HEK293T (cell line): Measurements from ENCODE around the gene HIPK3.
"Not testable (repeated sequence)": the region's sequence is repeated elsewhere in the genome, so short reads cannot be mapped to it uniquely, and the experiment has no call there.

Source experiments
- CTCF ChIA-PET: fragments of 350-600 bp; formaldehyde crosslinking; extraction: SDS; loops from one replicate; lab custom pipeline; 2021; ENCODE audit warnings: antibody characterized with exemption, inconsistent platforms; lab: Yijun Ruan, JAX
- POLR2A ChIA-PET: fragments of 350-600 bp; formaldehyde crosslinking; extraction: SDS; loops from one replicate; lab custom pipeline; 2020; ENCODE audit warnings: antibody characterized with exemption, inconsistent platforms; lab: Yijun Ruan, JAX
- DNase-seq: peaks from one replicate; pipeline ENCODE4 v3.0.0; 2012; ENCODE audit warnings: mixed read lengths; ENCODE audit errors: extremely low spot score
- ARNT ChIP-seq: fragments of 450-650 bp; IDR thresholded peaks from 2 replicates; pipeline ENCODE4 v1.6.1; 2017; ENCODE audit warnings: mild to moderate bottlenecking
- BHLHE40 ChIP-seq: fragments of 450-650 bp; IDR thresholded peaks from 2 replicates; pipeline ENCODE4 v1.6.1; 2016; ENCODE audit warnings: mild to moderate bottlenecking, moderate library complexity, borderline replicate concordance
- CTBP1 ChIP-seq: fragments of 450-650 bp; IDR thresholded peaks from 2 replicates; pipeline ENCODE4 v1.6.1; 2016; ENCODE audit warnings: borderline replicate concordance
- ELF4 ChIP-seq: fragments of 450-650 bp; IDR thresholded peaks from 2 replicates; pipeline ENCODE4 v1.6.1; 2017; ENCODE audit warnings: antibody characterized with exemption
- FOXA1 ChIP-seq: fragments of 450-650 bp; IDR thresholded peaks from 2 replicates; pipeline ENCODE4 v1.6.1; 2016; ENCODE audit warnings: mild to moderate bottlenecking
- FOXK2 ChIP-seq: fragments of 450-650 bp; IDR thresholded peaks from 2 replicates; pipeline ENCODE4 v1.6.1; 2016; ENCODE audit warnings: mild to moderate bottlenecking
- FOXM1 ChIP-seq: fragments of 450-650 bp; IDR thresholded peaks from 2 replicates; pipeline ENCODE4 v1.6.1; 2017; ENCODE audit warnings: mild to moderate bottlenecking, borderline replicate concordance
- HDGF ChIP-seq: fragments of 450-650 bp; IDR thresholded peaks from 2 replicates; pipeline ENCODE4 v1.6.1; 2017; ENCODE audit warnings: antibody characterized with exemption, borderline replicate concordance
- L3MBTL2 ChIP-seq: fragments of 450-650 bp; conservative IDR thresholded peaks from 2 replicates; pipeline ENCODE4 v1.6.1; 2016; ENCODE audit warnings: mild to moderate bottlenecking
- LEF1 ChIP-seq: fragments of 450-650 bp; IDR thresholded peaks from 2 replicates; pipeline ENCODE4 v1.6.1; 2017; ENCODE audit warnings: mild to moderate bottlenecking, borderline replicate concordance
- NFRKB ChIP-seq: fragments of 450-650 bp; IDR thresholded peaks from 2 replicates; pipeline ENCODE4 v1.6.1; 2016; ENCODE audit warnings: mild to moderate bottlenecking, moderate library complexity
- SP1 ChIP-seq: fragments of 450-650 bp; IDR thresholded peaks from 2 replicates; pipeline ENCODE4 v1.6.1; 2017
- SUZ12 ChIP-seq: fragments of 450-650 bp; IDR thresholded peaks from 2 replicates; pipeline ENCODE4 v1.6.1; 2016; ENCODE audit warnings: mild to moderate bottlenecking
- TARDBP ChIP-seq: fragments of 450-650 bp; IDR thresholded peaks from 2 replicates; pipeline ENCODE4 v1.6.1; 2016
- ZNF384 ChIP-seq: fragments of 450-650 bp; IDR thresholded peaks from 2 replicates; pipeline ENCODE4 v1.6.1; 2016
- TF ChIP-seq, protein P1 (sequence below): fragments of 450-650 bp; IDR thresholded peaks from 2 replicates; pipeline ENCODE4 v1.6.1; 2016

The HIPK3 gene

DNA sequence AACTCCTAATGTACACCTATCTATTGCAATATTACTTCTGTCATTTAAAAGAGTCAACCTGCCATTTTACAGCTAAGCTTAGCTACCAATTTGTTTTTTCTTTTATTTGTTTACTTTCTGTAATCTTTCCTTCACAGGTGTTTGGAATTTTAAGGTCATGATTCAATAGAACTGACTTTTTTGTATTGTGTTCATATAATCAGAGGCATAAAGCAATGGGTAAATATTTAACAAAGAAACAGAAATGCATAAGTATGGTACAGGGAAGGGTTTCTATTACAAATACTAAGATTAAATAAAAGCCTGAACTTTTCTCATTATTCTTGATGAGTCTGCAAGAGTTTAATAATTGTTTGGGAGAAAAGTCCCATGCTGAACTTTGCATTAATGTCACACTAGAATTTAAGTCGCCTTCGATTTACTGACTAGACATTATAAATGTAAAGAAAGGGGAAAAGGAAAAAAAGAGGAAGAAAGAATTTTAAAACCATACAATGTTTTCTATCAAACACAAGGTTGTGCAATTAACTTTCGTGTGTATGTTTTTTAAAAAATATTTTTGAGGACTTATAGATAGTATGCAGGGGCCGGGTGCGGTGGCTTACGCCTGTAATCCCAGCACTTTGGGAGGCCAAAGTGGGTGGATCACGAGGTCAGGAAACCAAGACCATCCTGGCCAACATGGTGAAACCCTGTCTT, 35.0 kb upstream of the HIPK3 start:
- no peak for DNase-seq
- ChIA-PET POLR2A (no interaction called here), CTCF (no interaction called here)

DNA sequence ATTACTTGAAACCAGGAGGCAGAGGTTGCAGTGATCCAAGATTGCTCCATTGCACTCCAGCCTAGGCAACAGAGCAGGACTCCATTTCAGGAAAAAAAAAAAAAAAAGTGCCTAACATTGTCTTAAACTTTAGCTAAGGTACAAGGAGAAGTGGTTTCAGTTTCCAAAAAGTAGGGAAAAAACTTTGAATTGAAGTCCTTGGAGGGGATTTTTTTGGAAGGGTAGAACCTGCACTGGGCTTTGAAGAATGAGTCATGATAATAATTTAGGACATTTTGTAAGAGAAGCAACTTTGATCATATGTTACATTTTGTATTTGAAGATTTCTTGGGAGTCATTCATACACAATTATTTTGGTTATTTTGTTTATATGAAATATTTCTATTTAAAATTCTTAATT, 31.8 kb upstream of the HIPK3 start:
- DNase-seq: no peak
- CTCF ChIA-PET: no interaction called here
- TF ChIP-seq ARNT: no peak
- TF ChIP-seq HDGF: no peak
- no peak for TF ChIP-seq CTBP1
- TF ChIP-seq FOXA1: no peak
- TF ChIP-seq, protein P1, sequence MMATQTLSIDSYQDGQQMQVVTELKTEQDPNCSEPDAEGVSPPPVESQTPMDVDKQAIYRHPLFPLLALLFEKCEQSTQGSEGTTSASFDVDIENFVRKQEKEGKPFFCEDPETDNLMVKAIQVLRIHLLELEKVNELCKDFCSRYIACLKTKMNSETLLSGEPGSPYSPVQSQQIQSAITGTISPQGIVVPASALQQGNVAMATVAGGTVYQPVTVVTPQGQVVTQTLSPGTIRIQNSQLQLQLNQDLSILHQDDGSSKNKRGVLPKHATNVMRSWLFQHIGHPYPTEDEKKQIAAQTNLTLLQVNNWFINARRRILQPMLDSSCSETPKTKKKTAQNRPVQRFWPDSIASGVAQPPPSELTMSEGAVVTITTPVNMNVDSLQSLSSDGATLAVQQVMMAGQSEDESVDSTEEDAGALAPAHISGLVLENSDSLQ: no peak
- POLR2A ChIA-PET: no interaction called here

More for the DNA sequence above, 35.0 kb upstream of the HIPK3 start:
- TF ChIP-seq, protein P1: no peak

DNA sequence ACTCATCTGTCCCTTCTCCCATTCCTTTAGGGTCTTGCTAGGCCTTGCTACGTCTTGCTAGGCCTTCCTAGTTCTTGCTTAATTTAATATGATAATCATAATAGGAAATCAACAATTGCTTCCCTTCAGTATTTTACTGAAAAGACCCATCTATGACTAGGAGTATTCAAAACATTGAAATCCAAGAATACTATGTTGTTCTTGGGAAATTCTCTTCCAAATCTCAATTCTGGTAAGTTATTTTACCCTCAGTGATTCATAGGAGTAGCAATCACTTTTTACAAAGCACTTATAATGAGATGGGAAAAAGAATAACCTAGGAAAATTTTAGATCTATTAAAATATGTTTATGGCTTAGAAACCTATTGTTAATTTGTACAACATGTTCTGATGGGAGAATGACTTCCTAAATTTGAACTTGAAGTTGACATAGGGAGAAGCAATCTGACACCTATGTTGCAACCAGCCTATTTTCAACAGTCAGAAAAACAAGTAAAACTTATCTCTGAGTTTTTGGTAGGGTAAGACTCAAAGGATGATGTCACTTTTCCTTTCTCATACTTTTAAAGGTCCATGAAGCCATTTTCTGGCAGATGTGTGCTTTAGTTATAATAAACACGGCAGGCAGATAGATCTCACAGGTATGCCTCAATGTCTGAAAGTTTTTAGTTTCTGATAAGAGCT, 29.5 kb upstream of the HIPK3 start:
- ChIA-PET CTCF (no interaction called here), POLR2A (no interaction called here)
- TF ChIP-seq ZNF384: no peak
- TF ChIP-seq BHLHE40: no peak
- no peak for TF ChIP-seq SP1
- TF ChIP-seq L3MBTL2: no peak
- no peak for TF ChIP-seq HDGF
- no peak for TF ChIP-seq FOXK2
- no peak for TF ChIP-seq ARNT
- no peak for TF ChIP-seq FOXM1
- TF ChIP-seq, protein P1: no peak
- TF ChIP-seq CTBP1: no peak
- TF ChIP-seq TARDBP: no peak
- TF ChIP-seq ELF4: no peak
- no peak for TF ChIP-seq FOXA1
- TF ChIP-seq LEF1: no peak
- TF ChIP-seq NFRKB: no peak
- TF ChIP-seq SUZ12: no peak
- DNase-seq: no peak

DNA sequence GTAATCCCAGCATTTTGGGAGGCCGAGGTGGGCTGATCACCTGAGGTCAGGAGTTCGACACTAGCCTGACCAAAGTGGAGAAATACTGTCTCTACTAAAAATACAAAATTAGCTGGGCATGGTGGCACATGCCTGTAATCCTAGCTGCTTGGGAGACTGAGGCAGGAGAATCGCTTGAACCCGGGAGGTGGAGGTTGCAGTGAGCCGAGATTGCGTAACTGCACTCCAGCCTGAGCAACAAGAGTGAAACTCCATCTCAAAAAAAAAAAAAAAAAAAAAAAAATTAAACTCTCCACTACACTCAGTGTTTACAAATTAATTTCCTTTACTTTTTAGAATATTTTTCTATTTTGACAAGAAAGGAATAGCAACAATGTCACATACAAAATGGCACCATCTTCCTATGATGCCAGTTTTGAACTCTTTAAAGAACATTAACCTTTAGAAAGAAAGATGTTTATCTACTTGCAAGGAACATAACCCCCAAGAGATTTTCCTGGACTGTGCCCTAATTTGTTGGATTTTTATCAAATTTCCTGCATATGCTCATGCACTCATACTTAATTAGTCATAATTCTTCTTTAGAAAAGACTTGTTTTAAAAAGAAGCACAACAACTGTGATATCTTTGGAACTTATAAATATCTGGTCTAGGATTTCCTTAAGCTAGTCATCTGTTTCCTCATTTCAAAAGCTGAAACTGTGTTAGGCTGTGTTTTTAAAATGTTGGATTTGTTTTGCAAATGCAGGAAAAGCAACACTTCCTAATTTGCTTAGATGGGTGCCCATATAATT, 22.6 kb upstream of the HIPK3 start:
- no peak for DNase-seq
- TF ChIP-seq NFRKB (no peak), CTBP1 (no peak), ARNT (no peak), BHLHE40 (no peak), ELF4 (no peak), FOXA1 (no peak), TARDBP (no peak), FOXM1 (no peak)
- POLR2A ChIA-PET: no interaction called here
- CTCF ChIA-PET: no interaction called here

DNA sequence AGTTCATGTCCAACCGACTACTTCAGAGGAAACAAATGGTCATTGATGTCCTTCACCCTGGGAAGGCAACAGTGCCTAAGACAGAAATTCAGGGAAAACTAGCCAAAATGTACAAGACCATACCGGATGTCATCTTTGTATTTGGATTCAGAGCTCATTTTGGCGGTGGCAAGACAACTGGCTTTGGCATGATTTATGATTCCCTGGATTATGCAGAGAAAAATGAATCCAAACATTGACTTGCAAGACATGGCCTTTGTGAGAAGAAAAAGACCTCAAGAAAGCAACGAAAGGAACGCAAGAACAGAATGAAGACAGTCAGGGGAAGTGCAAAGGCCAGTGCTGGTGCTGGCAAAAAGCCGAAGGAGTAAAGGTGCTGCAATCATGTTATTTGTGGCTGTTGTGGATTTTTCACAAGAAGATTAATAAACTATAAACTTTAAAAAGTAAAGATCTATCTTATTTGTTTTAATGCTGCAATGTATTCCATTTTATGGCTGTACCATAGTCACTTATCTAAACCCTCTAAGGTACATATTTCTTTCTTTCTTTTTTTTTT, 20.1 kb upstream of the HIPK3 start:
- POLR2A ChIA-PET: no interaction called here
- DNase-seq: no peak
- CTCF ChIA-PET: no interaction called here
- no peak for TF ChIP-seq HDGF
- no peak for TF ChIP-seq NFRKB
- TF ChIP-seq BHLHE40: no peak
- TF ChIP-seq L3MBTL2: no peak
- TF ChIP-seq ARNT: no peak
- TF ChIP-seq LEF1: no peak
- no peak for TF ChIP-seq FOXK2
- TF ChIP-seq TARDBP: no peak
- TF ChIP-seq ELF4: no peak
- no peak for TF ChIP-seq SUZ12
- TF ChIP-seq, protein P1: no peak
- TF ChIP-seq CTBP1: no peak
- no peak for TF ChIP-seq FOXM1

DNA sequence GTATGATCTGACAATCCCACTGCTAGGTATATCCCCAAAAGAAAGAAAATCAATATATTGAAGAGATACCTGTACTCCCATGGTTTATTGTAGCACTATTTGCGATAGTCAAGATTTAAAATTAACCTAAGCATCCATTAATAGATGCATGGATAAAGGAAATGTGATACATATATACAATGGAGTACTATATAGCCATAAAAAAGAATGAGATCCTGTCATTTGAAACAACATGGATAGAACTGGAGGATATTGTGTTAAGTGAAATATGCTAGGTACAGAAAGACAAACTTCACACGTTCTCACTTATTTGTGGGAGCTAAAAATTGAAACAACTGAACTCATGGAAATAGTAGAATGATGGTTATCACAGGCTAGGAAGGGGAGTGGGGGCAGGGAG, 14.6 kb upstream of the HIPK3 start:
- POLR2A ChIA-PET: no interaction called here
- CTCF ChIA-PET: no interaction called here
- no peak for DNase-seq
- TF ChIP-seq SUZ12: no peak
- TF ChIP-seq ELF4: no peak
- no peak for TF ChIP-seq CTBP1
- TF ChIP-seq, protein P1: no peak
- no peak for TF ChIP-seq BHLHE40
- TF ChIP-seq NFRKB: no peak
- TF ChIP-seq L3MBTL2: no peak
- TF ChIP-seq FOXM1: no peak
- no peak for TF ChIP-seq TARDBP
- TF ChIP-seq SP1: no peak
- TF ChIP-seq ARNT: no peak
- TF ChIP-seq FOXK2: no peak
- no peak for TF ChIP-seq ZNF384
- no peak for TF ChIP-seq LEF1
- no peak for TF ChIP-seq FOXA1

DNA sequence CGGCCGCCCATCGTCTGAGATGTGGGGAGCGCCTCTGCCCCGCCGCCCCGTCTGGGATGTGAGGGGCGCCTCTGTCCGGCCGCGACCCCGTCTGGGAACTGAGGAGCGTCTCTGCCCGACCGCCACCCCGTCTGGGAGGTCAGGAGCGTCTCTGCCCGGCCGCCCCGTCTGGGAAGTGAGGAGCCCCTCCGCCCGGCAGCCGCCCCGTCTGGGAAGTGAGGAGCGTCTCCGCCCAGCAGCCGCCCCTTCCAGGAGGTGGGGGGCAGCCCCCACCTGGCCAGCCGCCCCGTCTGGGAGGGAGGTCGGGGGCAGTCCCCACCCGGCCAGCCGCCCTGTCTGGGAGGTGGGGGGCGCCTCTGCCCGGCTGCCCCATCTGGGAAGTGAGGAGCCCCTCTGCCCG, 13.5 kb upstream of the HIPK3 start:
- POLR2A ChIA-PET, DNase-seq, CTCF ChIA-PET: not testable (repeated sequence)
